ENCODE results near the gene NAALADL1. TPM values are rescaled to one million over a fixed set of nuclear protein-coding genes. Genes with fewer than 3 reads are reported as not detected.

Gene NAALADL1
- total and polyA plus RNA-seq, 9 of the 15 experiments (the other 6 are each of a cell fraction or from before 2014, with no cell fraction given), result 0.06 to 0.72 (median 0.22) TPM; not detected in 4

- TF ChIP-seq ETV6 (IDR thresholded peaks at IDR 0.05; ENCODE audit: borderline replicate concordance in 1 of 2, low read depth in 2 of 2, low read length in 1 of 2) (no peak), ETV6 (CRISPR knock-in tag; IDR thresholded peaks at IDR 0.05; ENCODE audit: borderline replicate concordance) (no peak), HDAC2 (IDR thresholded peaks at IDR 0.05) (peak; percentile 80), ZNF551 (CRISPR knock-in tag; IDR thresholded peaks at IDR 0.05) (no peak), CEBPB (tag; IDR thresholded peaks at IDR 0.05) (no peak; the same call in 1 of the 2 replicates), BRD9 (IDR thresholded peaks at IDR 0.05; ENCODE audit: low read depth, partially characterized antibody) (peak; percentile 78), L3MBTL2 (IDR thresholded peaks at IDR 0.05) (peak; percentile 71), POLR2B (IDR thresholded peaks at IDR 0.05; ENCODE audit: low read depth, partially characterized antibody) (no peak), ZSCAN29 (IDR thresholded peaks at IDR 0.05) (no peak), ZNF449 (CRISPR knock-in tag; IDR thresholded peaks at IDR 0.05) (no peak), DDX20 (tag; IDR thresholded peaks at IDR 0.05; ENCODE audit: low read depth) (no peak), RUNX1 (IDR thresholded peaks at IDR 0.05; ENCODE audit: low read depth) (no peak), XRCC3 (IDR thresholded peaks at IDR 0.05) (no peak), RBM15 (IDR thresholded peaks at IDR 0.05; ENCODE audit: insufficient read depth, low read length) (no peak), MYBL2 (IDR thresholded peaks at IDR 0.05; ENCODE audit: low read depth) (no peak), MYBL2 (CRISPR knock-in tag; IDR thresholded peaks at IDR 0.05; ENCODE audit: borderline replicate concordance) (no peak), CHD4 (IDR thresholded peaks at IDR 0.05; ENCODE audit: insufficient read depth, insufficient replicate concordance, low read depth, low read length, poor library complexity, severe bottlenecking) (no peak), TAF15 (IDR thresholded peaks at IDR 0.05; ENCODE audit: low read depth, low read length) (no peak), DIDO1 (tag; IDR thresholded peaks at IDR 0.05; ENCODE audit: low read depth) (peak; percentile 61; the same call in 1 of the 2 replicates), ZNF444 (CRISPR knock-in tag; IDR thresholded peaks at IDR 0.05) (no peak), ZBTB2 (IDR thresholded peaks at IDR 0.05) (peak; percentile 58; the same call in 1 of the 2 replicates), ZNF224 (CRISPR knock-in tag; IDR thresholded peaks at IDR 0.05) (no peak), TCFL5 (CRISPR knock-in tag; conservative IDR thresholded peaks at IDR 0.05) (no peak), ZBTB8A (IDR thresholded peaks at IDR 0.05; ENCODE audit: partially characterized antibody) (no peak), CTBP1 (IDR thresholded peaks at IDR 0.05; ENCODE audit: borderline replicate concordance) (peak; percentile 69; the same call in 1 of the 2 replicates), EP400 (IDR thresholded peaks at IDR 0.05) (peak; percentile 80), FOXK2 (conservative IDR thresholded peaks at IDR 0.05 in 1 of 2, IDR thresholded peaks at IDR 0.05 in 1 of 2; ENCODE audit: low read depth in 2 of 2) (no peak; a peak in 1 of 4 replicates), ZSCAN32 (CRISPR knock-in tag; IDR thresholded peaks at IDR 0.05) (no peak), ARNT (IDR thresholded peaks at IDR 0.05) (no peak)
Measured at GRCh38 chr11:64996710-64997380, 61.5 kb downstream of the NAALADL1 start, which contains the start of gene BATF2 (continued).

All from K562 (cell line).